Ishikawa (cell line): ENCODE data around the gene CACHD1.

Experiments
- CREB1 ChIP-seq: IDR thresholded peaks from 2 replicates; pipeline ENCODE4 v1.6.1; 2012; ENCODE audit warnings: low read depth
- EP300 ChIP-seq: IDR thresholded peaks from 2 replicates; pipeline ENCODE4 v1.6.1; 2012; ENCODE audit warnings: borderline replicate concordance
- FOXM1 ChIP-seq: IDR thresholded peaks from 2 replicates; pipeline ENCODE4 v1.6.1; 2012; ENCODE audit warnings: low read depth, borderline replicate concordance
- MAX ChIP-seq: IDR thresholded peaks from 2 replicates; pipeline ENCODE4 v1.6.1; 2012
- NFIC ChIP-seq: IDR thresholded peaks from 2 replicates; pipeline ENCODE4 v1.6.1; 2012
- RAD21 ChIP-seq: IDR thresholded peaks from 2 replicates; pipeline ENCODE4 v1.6.1; 2012; ENCODE audit warnings: low read depth
- REST ChIP-seq: IDR thresholded peaks from 2 replicates; pipeline ENCODE4 v1.6.1; 2012; ENCODE audit warnings: low read depth, mild to moderate bottlenecking
- TAF1 ChIP-seq: IDR thresholded peaks from 2 replicates; pipeline ENCODE4 v1.6.1; 2012; ENCODE audit warnings: low read depth, mild to moderate bottlenecking
- TEAD4 ChIP-seq: IDR thresholded peaks from 2 replicates; pipeline ENCODE4 v1.6.1; 2012
- YY1 ChIP-seq: IDR thresholded peaks from 2 replicates; pipeline ENCODE4 v1.6.1; 2012; ENCODE audit warnings: low read depth
- ZBTB7A ChIP-seq: IDR thresholded peaks from 2 replicates; pipeline ENCODE4 v1.6.1; 2012; ENCODE audit warnings: low read depth

- TF ChIP-seq MAX (no peak), REST (no peak), TEAD4 (no peak), TAF1 (no peak), ZBTB7A (no peak), YY1 (no peak), EP300 (no peak), NFIC (no peak), RAD21 (no peak), FOXM1 (no peak), CREB1 (no peak)
Measured at GRCh38 chr1:64687725-64688327, 217.9 kb downstream of the CACHD1 start.
